Sigmoid colon (tissue), 4 donors: ENCODE data around the gene MYL11.

ENCODE experiments used
- CTCF ChIP-seq, 4 experiments: fragments of 450-650 bp in 3 of 4; fragments of 200-600 bp in 1 of 4; IDR thresholded peaks; one replicate each; pipeline ENCODE4 v1.5.1; 2016 to 2019; ENCODE audit warnings: antibody characterized with exemption in 4 of 4, mild to moderate bottlenecking in 3 of 4, moderate library complexity in 2 of 4
- EP300 ChIP-seq, 4 donors: sonication (generic); formaldehyde crosslinking; IDR thresholded peaks; one replicate each; pipeline ENCODE4 v1.6.1; 2017; ENCODE audit warnings: antibody characterized with exemption in 4 of 4

- TF ChIP-seq CTCF (IDR thresholded peaks at IDR 0.05) (no peak), EP300 (IDR thresholded peaks at IDR 0.05) (no peak)
Observed at GRCh38 chr16:30342751-30343490, 31.7 kb upstream of the MYL11 start.
